Uterus (tissue), 2 donors: ENCODE data around the gene PWP2.
"Not testable (repeated sequence)": the region's sequence is repeated elsewhere in the genome, so short reads cannot be mapped to it uniquely, and the experiment has no call there.

Experiments used
- CTCF ChIP-seq, 4 experiments: fragments of 200-600 bp in 2 of 4; fragments of 450-650 bp in 2 of 4; sonication (generic) in 2 of 4; IDR thresholded peaks; one replicate each; pipeline ENCODE4 v1.5.1; 2016 to 2019; ENCODE audit warnings: antibody characterized with exemption in 4 of 4, mild to moderate bottlenecking in 2 of 4, moderate library complexity in 1 of 4
- POLR2A ChIP-seq, 2 donors: fragments of 450-650 bp; IDR thresholded peaks; one replicate each; pipeline ENCODE4 v1.6.1; 2016; ENCODE audit warnings: antibody characterized with exemption in 2 of 2, mild to moderate bottlenecking in 1 of 2, moderate library complexity in 1 of 2

- not testable (repeated sequence) for TF ChIP-seq CTCF, POLR2A (IDR thresholded peaks at IDR 0.05)
Measured at GRCh38 chr21:44153214-44153888, 46.2 kb downstream of the PWP2 start.
